ENCODE data around the gene XRN2.
"Not testable (repeated sequence)": the region's sequence is repeated elsewhere in the genome, so short reads cannot be mapped to it uniquely, and the experiment has no call there.

The XRN2 gene

DNA sequence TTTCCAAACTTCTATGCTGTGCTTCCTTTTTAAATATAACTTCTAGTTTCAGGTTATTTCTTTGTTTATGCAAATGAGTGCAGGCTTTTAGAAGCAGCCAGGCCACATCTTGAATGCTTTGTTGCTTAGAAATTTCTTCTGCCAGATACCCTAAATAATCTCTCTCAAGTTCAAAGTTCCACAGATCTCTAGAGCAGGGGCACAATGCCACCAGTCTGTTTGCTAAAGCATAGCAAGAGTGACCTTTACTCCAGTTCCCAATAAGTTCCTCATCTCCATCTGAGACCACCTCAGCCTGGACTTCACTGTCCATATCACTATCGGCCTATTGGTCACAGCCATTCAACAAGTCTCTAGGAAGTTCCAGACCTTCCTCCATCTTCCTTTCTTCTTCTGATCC lies 120.6 kb downstream of the XRN2 start:
- not testable (repeated sequence) for DNase-seq (ENCODE audit: low spot score); FAIRE-seq

- FAIRE-seq (no peak), DNase-seq (ENCODE audit: low spot score) (no peak)
Measured at GRCh38 chr20:21424846-21425245, 121.7 kb downstream of the XRN2 start.

GRCh38 chr20:21430020-21430419 lies 126.9 kb downstream of the XRN2 start:
- FAIRE-seq (no peak), DNase-seq (ENCODE audit: low spot score) (no peak)

- no peak for FAIRE-seq
Measured at GRCh38 chr20:21432911-21433310, 129.8 kb downstream of the XRN2 start.

GRCh38 chr20:21433329-21433890 lies 130.3 kb downstream of the XRN2 start:
- FAIRE-seq (no peak), DNase-seq (ENCODE audit: low spot score) (peak; percentile 19)

More at GRCh38 chr20:21432911-21433310, 129.8 kb downstream of the XRN2 start:
- peak; percentile 31 for DNase-seq (ENCODE audit: low spot score)

DNA sequence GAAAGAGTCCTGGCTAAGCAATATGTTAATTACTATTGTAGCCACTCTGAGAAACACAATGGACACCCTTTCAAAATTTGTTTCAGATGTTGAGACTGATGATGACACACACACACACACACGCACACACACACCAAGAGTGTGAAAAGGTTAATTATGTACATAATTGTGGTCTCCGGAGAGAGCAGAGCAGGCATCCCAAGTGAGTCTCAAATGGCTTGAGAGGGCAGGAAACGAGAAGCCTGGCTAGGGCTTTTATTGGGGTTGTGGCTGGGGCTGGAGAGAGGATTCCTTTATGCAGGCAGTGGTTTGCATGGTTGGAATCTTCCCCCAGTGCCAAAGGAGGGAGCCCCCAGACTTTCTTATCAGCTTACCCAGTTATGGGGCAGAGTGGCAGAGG lies 132.4 kb downstream of the XRN2 start:
- DNase-seq (ENCODE audit: low spot score), result no peak
- FAIRE-seq, result no peak

DNA sequence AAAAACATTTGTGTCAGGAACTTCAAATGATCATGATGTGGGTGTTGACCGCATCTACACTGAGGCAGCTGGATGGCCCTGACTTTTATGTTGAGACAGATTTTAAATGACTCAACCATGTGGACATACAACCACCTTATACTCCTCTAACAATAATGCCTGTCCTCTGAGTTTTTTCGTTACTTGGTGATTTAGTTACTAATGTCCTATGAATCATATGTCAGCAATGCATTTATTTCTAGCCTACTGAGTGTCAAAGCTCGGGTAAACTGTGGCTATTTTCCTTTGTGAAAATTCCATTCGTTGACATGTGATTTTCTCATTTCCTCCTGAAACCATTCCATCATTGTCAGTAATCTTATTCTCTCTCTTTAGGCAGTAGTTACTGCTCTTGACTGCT lies 133.1 kb downstream of the XRN2 start:
- DNase-seq (ENCODE audit: low spot score) (peak; percentile 65), FAIRE-seq (no peak)

- no peak for DNase-seq (ENCODE audit: low spot score)
- no peak for FAIRE-seq
Measured at GRCh38 chr20:21437248-21437647, 134.1 kb downstream of the XRN2 start.

- DNase-seq (ENCODE audit: low spot score) (no peak), FAIRE-seq (no peak)
Measured at GRCh38 chr20:21437816-21438215, 134.7 kb downstream of the XRN2 start.

Data from urothelium cell line (cell line).